Liver (tissue), 9 donors: ENCODE data around the gene OR2AT4. TPM values are rescaled to one million over a fixed set of nuclear protein-coding genes. Genes with fewer than 3 reads are reported as not detected.

ENCODE experiments used
- DNase-seq: peaks from one replicate; pipeline ENCODE4 v3.0.0-alpha.2; 2017; ENCODE audit warnings: low spot score
- H3K27ac ChIP-seq, 2 donors: one replicate each; pipeline ENCODE4 v1.7.0; 2013; ENCODE audit warnings: inconsistent platforms in 2 of 2, low read length in 2 of 2, control low read depth in 1 of 2, low read depth in 1 of 2, mild to moderate bottlenecking in 1 of 2
- H3K27me3 ChIP-seq, 4 donors: one replicate each; pipeline versions ENCODE4 v1.6.1 to v1.7.0; 2013; ENCODE audit warnings: low read length in 3 of 4, inconsistent platforms in 1 of 4, mild to moderate bottlenecking in 1 of 4, moderate library complexity in 1 of 4; ENCODE audit not compliant: control insufficient read depth in 4 of 4, insufficient read depth in 4 of 4
- H3K36me3 ChIP-seq, 4 donors: one replicate each; pipeline versions ENCODE4 v1.6.1 to v1.7.0; 2013; ENCODE audit warnings: low read length in 3 of 4, mild to moderate bottlenecking in 3 of 4, low read depth in 1 of 4, moderate library complexity in 1 of 4; ENCODE audit not compliant: control insufficient read depth in 4 of 4, insufficient read depth in 3 of 4
- H3K4me1 ChIP-seq, 4 donors: one replicate each; pipeline versions ENCODE4 v1.6.1 to v1.7.0; 2013; ENCODE audit warnings: low read length in 3 of 4, mild to moderate bottlenecking in 3 of 4, moderate library complexity in 1 of 4; ENCODE audit not compliant: control insufficient read depth in 4 of 4, insufficient read depth in 4 of 4
- H3K4me3 ChIP-seq, 3 donors: one replicate each; pipeline versions ENCODE4 v1.6.1 to v1.7.0; 2013; ENCODE audit warnings: low read length in 3 of 3, control low read depth in 1 of 3, low read depth in 1 of 3, mild to moderate bottlenecking in 1 of 3
- H3K9ac ChIP-seq, 2 donors: one replicate each; pipeline ENCODE4 v1.7.0; 2013; ENCODE audit warnings: low read length in 2 of 2, mild to moderate bottlenecking in 2 of 2, moderate library complexity in 2 of 2, control low read depth in 1 of 2, low read depth in 1 of 2
- H3K9me3 ChIP-seq, 4 donors: one replicate each; pipeline versions ENCODE4 v1.6.1 to v1.7.0; 2013; ENCODE audit warnings: low read length in 3 of 4; ENCODE audit not compliant: control insufficient read depth in 4 of 4
- ATF3 ChIP-seq: IDR thresholded peaks from 2 replicates; pipeline ENCODE4 v1.6.1; 2016; ENCODE audit warnings: antibody characterized with exemption
- CTCF ChIP-seq: fragments of 150-350 bp; IDR thresholded peaks from 2 replicates; pipeline ENCODE4 v1.5.1; 2017; ENCODE audit warnings: improper control_type of control experiment, low read depth, low read length; ENCODE audit not compliant: missing input control
- EGR1 ChIP-seq, 2 donors: IDR thresholded peaks; 2 replicates each; pipeline ENCODE4 v1.6.1; 2016 to 2018; ENCODE audit warnings: antibody characterized with exemption in 2 of 2, low read depth in 2 of 2
- FOXA1 ChIP-seq: IDR thresholded peaks from 2 replicates; pipeline ENCODE4 v1.6.1; 2016; ENCODE audit warnings: antibody characterized with exemption
- FOXA2 ChIP-seq: IDR thresholded peaks from 2 replicates; pipeline ENCODE4 v1.6.1; 2016; ENCODE audit warnings: antibody characterized with exemption
- GABPA ChIP-seq, 2 donors: IDR thresholded peaks in 1 of 2; conservative IDR thresholded peaks in 1 of 2; 2 replicates each; pipeline ENCODE4 v1.6.1; 2016; ENCODE audit warnings: antibody characterized with exemption in 2 of 2, mild to moderate bottlenecking in 1 of 2, moderate library complexity in 1 of 2
- HNF4A ChIP-seq, 2 donors: conservative IDR thresholded peaks; 2 replicates each; pipeline ENCODE4 v1.6.1; 2016; ENCODE audit warnings: antibody characterized with exemption in 2 of 2, mild to moderate bottlenecking in 2 of 2
- HNF4G ChIP-seq: IDR thresholded peaks from 2 replicates; pipeline ENCODE4 v1.6.1; 2016; ENCODE audit warnings: antibody characterized with exemption
- JUND ChIP-seq, 2 donors: IDR thresholded peaks; 2 replicates each; pipeline ENCODE4 v1.6.1; 2016; ENCODE audit warnings: antibody characterized with exemption in 2 of 2
- MAX ChIP-seq: IDR thresholded peaks from 2 replicates; pipeline ENCODE4 v1.6.1; 2016; ENCODE audit warnings: antibody characterized with exemption
- NR2F2 ChIP-seq: IDR thresholded peaks from 2 replicates; pipeline ENCODE4 v1.6.1; 2016; ENCODE audit warnings: antibody characterized with exemption
- RAD21 ChIP-seq, 2 donors: IDR thresholded peaks; 2 replicates each; pipeline ENCODE4 v1.6.1; 2016; ENCODE audit warnings: antibody characterized with exemption in 2 of 2, mild to moderate bottlenecking in 2 of 2
- REST ChIP-seq: IDR thresholded peaks from 2 replicates; pipeline ENCODE4 v1.6.1; 2016; ENCODE audit warnings: antibody characterized with exemption, mild to moderate bottlenecking
- RXRA ChIP-seq, 2 donors: IDR thresholded peaks; 2 replicates each; pipeline ENCODE4 v1.6.1; 2017 to 2018; ENCODE audit warnings: antibody characterized with exemption in 2 of 2, mild to moderate bottlenecking in 1 of 2
- SP1 ChIP-seq: IDR thresholded peaks from 2 replicates; pipeline ENCODE4 v1.6.1; 2018; ENCODE audit warnings: antibody characterized with exemption, mild to moderate bottlenecking
- TAF1 ChIP-seq: conservative IDR thresholded peaks from 2 replicates; pipeline ENCODE4 v1.6.1; 2016; ENCODE audit warnings: antibody characterized with exemption, mild to moderate bottlenecking
- YY1 ChIP-seq: IDR thresholded peaks from 2 replicates; pipeline ENCODE4 v1.6.1; 2016; ENCODE audit warnings: antibody characterized with exemption, mild to moderate bottlenecking
- ZBTB33 ChIP-seq: IDR thresholded peaks from 2 replicates; pipeline ENCODE4 v1.6.1; 2016; ENCODE audit warnings: antibody characterized with exemption
- WGBS: extraction: QIAGEN DNeasy Blood & Tissue Kit; methylation state at CpG from one replicate; pipeline ENCODE4 v1.1.7; 2013; 5-methylcytosine and 5-hydroxymethylcytosine counted together
- polyA plus RNA-seq, 2 donors: library from polyadenylated mRNA; stranded (reverse) in 1 of 2; unstranded in 1 of 2; fragments of 200-250 nt in 1 of 2; fragments of >200 nt in 1 of 2; fragmentation: Nextera tagmentation in 1 of 2; extraction: Ambion mirVana in 1 of 2; gene quantifications; one replicate each; pipeline versions ENCODE4 v1.2.1 to v1.2.3, GENCODE V29; 2013 to 2015
- total RNA-seq, 2 donors: library from RNA; depleted of rRNA; stranded (reverse); fragments of >200 nt; gene quantifications; one replicate each; pipeline ENCODE4 v1.2.3, GENCODE V29; 2014
- donor health status: healthy.
- donor health status: healthy.
- donor health status: healthy.
- donor health status: healthy.
- donor health status: healthy.

The OR2AT4 gene
- total and polyA plus RNA-seq, 4 donors, result not detected

- Histone ChIP-seq H3K27me3 (peaks cover 0 to 4% (median 2%) of the 10 kb centered on the region in 4 donors), H3K27ac (no peak overlapping the region), H3K4me1 (no peaks in the 10 kb centered on the region), H3K9ac (no peak overlapping the region), H3K4me3 (no peak overlapping the region), H3K36me3 (no peaks in the 10 kb centered on the region), H3K9me3 (no peaks in the 10 kb centered on the region)
- 78% methylated on average over 4 of the region's 4 CpGs for WGBS
- no peak for DNase-seq
- TF ChIP-seq RAD21 (IDR thresholded peaks at IDR 0.05), result no peak
- no peak for TF ChIP-seq HNF4G
- TF ChIP-seq RXRA (IDR thresholded peaks at IDR 0.05), result no peak
- TF ChIP-seq HNF4A (conservative IDR thresholded peaks at IDR 0.05), result no peak
- TF ChIP-seq CTCF, result no peak
- no peak for TF ChIP-seq FOXA1
- TF ChIP-seq YY1, result no peak
- TF ChIP-seq JUND (IDR thresholded peaks at IDR 0.05), result no peak
- no peak for TF ChIP-seq FOXA2
- TF ChIP-seq ZBTB33, result no peak
- TF ChIP-seq REST, result no peak
- no peak for TF ChIP-seq EGR1 (IDR thresholded peaks at IDR 0.05; ENCODE audit: low read depth in 2 of 2)
- TF ChIP-seq TAF1, result no peak
- TF ChIP-seq SP1, result no peak
- TF ChIP-seq NR2F2, result no peak
- no peak for TF ChIP-seq ATF3
- no peak for TF ChIP-seq MAX
- no peak for TF ChIP-seq GABPA (IDR thresholded peaks at IDR 0.05 in 1 of 2, conservative IDR thresholded peaks at IDR 0.05 in 1 of 2)
Observed at GRCh38 chr11:75069473-75069872, 27.2 kb downstream of the OR2AT4 start.
